ENCODE results near the gene AFDN.

Gene AFDN

DNA sequence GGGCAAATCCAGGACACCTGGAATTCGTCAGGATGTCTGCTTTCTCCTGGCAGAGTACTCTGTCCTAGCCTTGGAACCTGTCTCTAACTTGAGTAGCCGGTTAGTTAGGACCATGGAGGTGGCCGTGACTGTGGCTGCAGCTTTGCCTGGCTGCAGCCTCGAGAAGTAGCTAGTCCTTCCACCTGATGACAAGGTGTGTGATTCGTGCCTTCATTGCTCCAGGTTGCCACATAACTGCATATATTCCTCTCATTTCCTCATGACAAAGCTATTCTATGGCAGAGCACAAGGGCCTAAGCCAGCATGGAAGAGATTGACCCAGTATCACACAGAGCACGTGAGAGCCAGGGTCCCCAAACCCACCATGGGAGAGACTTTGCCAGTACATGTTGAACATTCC is 130.9 kb downstream of the AFDN start:
- no peak for DNase-seq (ENCODE audit: low read depth)
- no peak for TF ChIP-seq CTCF (conservative IDR thresholded peaks at IDR 0.05; ENCODE audit: low read length)

GRCh38 chr6:167960579-167960978 is 133.9 kb downstream of the AFDN start:
- H3K4me3 ChIP-seq (ENCODE audit: low read length) = no peak overlapping the region
- no peak for DNase-seq (ENCODE audit: low read depth)
- no peak for TF ChIP-seq CTCF (conservative IDR thresholded peaks at IDR 0.05; ENCODE audit: low read length)

More for the DNA sequence above, 130.9 kb downstream of the AFDN start:
- no peak overlapping the region for H3K4me3 ChIP-seq (ENCODE audit: low read length)

DNA sequence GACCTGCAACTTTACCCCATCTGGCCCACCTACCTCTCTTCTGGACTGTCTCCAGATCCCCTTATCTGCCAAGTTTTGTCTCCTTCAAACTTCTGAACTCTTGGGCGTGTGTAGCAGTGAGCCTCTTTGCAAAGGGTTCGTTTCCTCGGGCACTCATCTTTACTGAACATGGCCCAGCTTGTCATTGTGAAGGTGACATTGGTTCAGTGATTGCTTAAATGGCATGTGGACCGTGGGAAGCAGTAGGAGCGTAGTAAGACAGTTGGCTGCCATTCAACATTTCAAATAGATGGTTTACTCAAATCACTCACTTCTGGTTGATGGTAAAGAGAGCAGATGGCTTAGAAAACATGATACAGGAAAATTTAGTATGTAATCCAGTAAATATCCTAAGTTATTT is 136.0 kb downstream of the AFDN start:
- TF ChIP-seq CTCF (conservative IDR thresholded peaks at IDR 0.05; ENCODE audit: low read length) = no peak
- no peak for DNase-seq (ENCODE audit: low read depth)
- H3K4me3 ChIP-seq (ENCODE audit: low read length) = no peak overlapping the region

DNA sequence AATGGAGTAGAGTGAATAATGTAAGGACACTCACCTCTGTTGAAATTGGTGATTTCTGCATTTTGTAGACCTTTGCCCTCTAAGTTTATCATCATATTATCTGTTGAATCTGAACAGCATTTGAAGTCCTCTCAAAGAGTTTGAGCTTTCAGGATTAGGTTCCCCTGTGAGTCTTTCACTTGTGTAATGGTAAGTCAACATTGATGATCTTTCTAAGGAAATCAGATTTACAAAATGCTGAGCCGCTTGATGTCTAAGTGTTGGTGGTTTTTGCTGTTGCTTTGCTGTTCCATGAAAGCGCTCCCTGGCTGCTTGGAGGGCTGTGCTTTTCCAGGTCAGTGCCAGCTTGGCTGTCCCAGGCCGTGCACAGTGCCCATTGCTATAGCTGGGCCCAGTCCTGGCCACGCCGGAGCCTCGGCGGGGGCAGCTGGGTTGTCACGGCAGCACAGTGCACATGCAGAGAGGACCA is 136.9 kb downstream of the AFDN start:
- H3K4me3 ChIP-seq (ENCODE audit: low read length) = no peak overlapping the region
- no peak for TF ChIP-seq CTCF (conservative IDR thresholded peaks at IDR 0.05; ENCODE audit: low read length)
- no peak for DNase-seq (ENCODE audit: low read depth)

GRCh38 chr6:167965592-167966539 is 139.2 kb downstream of the AFDN start:
- DNase-seq (ENCODE audit: low read depth) = no peak
- no peak for TF ChIP-seq CTCF (conservative IDR thresholded peaks at IDR 0.05; ENCODE audit: low read length)
- H3K4me3 ChIP-seq (ENCODE audit: low read length) = no peak overlapping the region

- TF ChIP-seq CTCF (conservative IDR thresholded peaks at IDR 0.05; ENCODE audit: low read length) = no peak
- no peak for DNase-seq (ENCODE audit: low read depth)
- no peak overlapping the region for H3K4me3 ChIP-seq (ENCODE audit: low read length)
These were observed 139.8 kb downstream of the AFDN start for GRCh38 chr6:167966540-167966905.

DNA sequence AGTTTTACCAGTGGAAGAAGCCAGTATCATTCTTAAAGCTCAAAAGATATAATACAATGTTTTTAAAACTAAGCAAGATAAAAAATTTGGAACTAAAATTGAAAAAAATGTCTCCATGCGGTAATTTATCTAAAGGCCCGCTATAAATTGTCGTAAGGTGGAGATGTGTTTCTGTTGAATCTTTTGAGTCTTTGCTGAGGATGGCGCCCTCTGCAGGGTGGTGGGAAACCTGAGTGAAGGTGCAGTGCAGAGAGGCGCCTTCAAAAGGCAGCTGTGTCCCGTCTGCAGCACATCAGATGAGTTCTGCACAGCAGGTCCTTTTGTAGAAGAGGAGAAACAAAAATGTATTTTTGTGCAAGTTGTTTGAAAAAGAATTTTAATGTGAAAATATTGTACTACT is 141.4 kb downstream of the AFDN start:
- no peak overlapping the region for H3K4me3 ChIP-seq (ENCODE audit: low read length)
- peak; percentile 25 for TF ChIP-seq CTCF (conservative IDR thresholded peaks at IDR 0.05; ENCODE audit: low read length)
- DNase-seq (ENCODE audit: low read depth) = no peak

Data from AG10803 (cell line).